H9 (cell line): ENCODE results near the gene GTF2A1. TPM values are rescaled to one million over a fixed set of nuclear protein-coding genes. Genes with fewer than 3 reads are reported as not detected.

Experiments used
- DNase-seq: peaks from one replicate; pipeline ENCODE4 v3.0.0-alpha.2; 2017
- H2AFZ ChIP-seq: one replicate; pipeline ENCODE4 v1.6.1; 2013; ENCODE audit warnings: mild to moderate bottlenecking, low read length, control low read depth, moderate library complexity
- H2AK5ac ChIP-seq: 2 replicates; pipeline ENCODE4 v1.6.1; 2013; ENCODE audit warnings: low read length, control low read depth, mixed read lengths; ENCODE audit not compliant: insufficient read length
- H2BK120ac ChIP-seq: one replicate; pipeline ENCODE4 v1.6.1; 2013; ENCODE audit warnings: low read depth, mild to moderate bottlenecking, low read length, control low read depth, inconsistent platforms; ENCODE audit not compliant: poor library complexity, severe bottlenecking
- H2BK12ac ChIP-seq: 2 replicates; pipeline ENCODE4 v1.6.1; 2013; ENCODE audit warnings: low read length, control low read depth, mixed read lengths, low read depth; ENCODE audit not compliant: insufficient read length
- H2BK15ac ChIP-seq: 2 replicates; pipeline ENCODE4 v1.6.1; 2013; ENCODE audit warnings: low read depth, low read length, control low read depth
- H2BK20ac ChIP-seq: one replicate; pipeline ENCODE4 v1.6.1; 2013; ENCODE audit warnings: low read depth, mild to moderate bottlenecking, low read length, control low read depth, inconsistent platforms; ENCODE audit not compliant: poor library complexity, severe bottlenecking
- H2BK5ac ChIP-seq: 2 replicates; pipeline ENCODE4 v1.6.1; 2013; ENCODE audit warnings: low read length, control low read depth, mixed read lengths; ENCODE audit not compliant: insufficient read length
- H3K14ac ChIP-seq: 2 replicates; pipeline ENCODE4 v1.6.1; 2013; ENCODE audit warnings: low read length, control low read depth; ENCODE audit not compliant: insufficient read depth
- H3K18ac ChIP-seq: 2 replicates; pipeline ENCODE4 v1.6.1; 2013; ENCODE audit warnings: low read depth, mild to moderate bottlenecking, mixed read lengths, low read length, control low read depth; ENCODE audit not compliant: insufficient read length
- H3K23ac ChIP-seq: 2 replicates; pipeline ENCODE4 v1.6.1; 2013; ENCODE audit warnings: low read length, control low read depth, mixed read lengths, low read depth; ENCODE audit not compliant: insufficient read length
- H3K23me2 ChIP-seq: 2 replicates; pipeline ENCODE4 v1.6.1; 2013; ENCODE audit warnings: low read depth, mild to moderate bottlenecking, mixed read lengths, low read length, control low read depth; ENCODE audit not compliant: insufficient read length, poor library complexity, severe bottlenecking
- H3K27ac ChIP-seq: 2 replicates; pipeline ENCODE4 v1.5.1; 2013; ENCODE audit warnings: low read length, control low read depth, mixed read lengths, low read depth; ENCODE audit not compliant: insufficient read length
- H3K27me3 ChIP-seq: 2 replicates; pipeline ENCODE4 v1.6.1; 2013; ENCODE audit warnings: low read length, control low read depth, inconsistent platforms; ENCODE audit not compliant: insufficient read depth
- H3K4ac ChIP-seq: 2 replicates; pipeline ENCODE4 v1.6.1; 2013; ENCODE audit warnings: low read depth, mild to moderate bottlenecking, control low read depth, inconsistent platforms, low read length, moderate library complexity
- H3K4me1 ChIP-seq: 2 replicates; pipeline ENCODE4 v1.6.1; 2013; ENCODE audit warnings: low read length, control low read depth, inconsistent platforms; ENCODE audit not compliant: insufficient read depth
- H3K4me2 ChIP-seq: 2 replicates; pipeline ENCODE4 v1.6.1; 2013; ENCODE audit warnings: low read length, control low read depth, mixed read lengths; ENCODE audit not compliant: insufficient read length, insufficient read depth
- H3K56ac ChIP-seq: 2 replicates; pipeline ENCODE4 v1.6.1; 2013; ENCODE audit warnings: low read depth, mild to moderate bottlenecking, mixed read lengths, low read length, control low read depth; ENCODE audit not compliant: insufficient read length
- H3K79me1 ChIP-seq: 2 replicates; pipeline ENCODE4 v1.6.1; 2013; ENCODE audit warnings: low read depth, mild to moderate bottlenecking, moderate library complexity, low read length, control low read depth, inconsistent platforms; ENCODE audit not compliant: insufficient read depth, poor library complexity, severe bottlenecking
- H3K79me2 ChIP-seq: 2 replicates; pipeline ENCODE4 v1.6.1; 2013; ENCODE audit warnings: low read length, control low read depth, inconsistent platforms; ENCODE audit not compliant: insufficient read depth
- H3K9ac ChIP-seq: 2 replicates; pipeline ENCODE4 v1.6.1; 2013; ENCODE audit warnings: low read length, control low read depth, mixed read lengths; ENCODE audit not compliant: insufficient read length; ENCODE audit errors: extremely low read depth
- H3K9me3 ChIP-seq: one replicate; pipeline ENCODE4 v1.6.1; 2013; ENCODE audit warnings: low read depth, low read length, inconsistent platforms; ENCODE audit not compliant: control insufficient read depth
- H3T11ph ChIP-seq: one replicate; pipeline ENCODE4 v1.6.1; 2013; ENCODE audit warnings: mild to moderate bottlenecking, low read length, control low read depth, inconsistent platforms
- H4K20me1 ChIP-seq: one replicate; pipeline ENCODE4 v1.6.1; 2013; ENCODE audit not compliant: control insufficient read depth, insufficient read length, insufficient read depth
- H4K5ac ChIP-seq: 2 replicates; pipeline ENCODE4 v1.6.1; 2013; ENCODE audit warnings: low read depth, mild to moderate bottlenecking, mixed read lengths, low read length, control low read depth; ENCODE audit not compliant: insufficient read length
- H4K8ac ChIP-seq: replicated peaks from 2 replicates; pipeline ENCODE4 v1.6.1; 2013; ENCODE audit warnings: low read length, control low read depth, mixed read lengths, low read depth; ENCODE audit not compliant: insufficient read length
- H4K91ac ChIP-seq: 2 replicates; pipeline ENCODE4 v1.6.1; 2013; ENCODE audit warnings: low read depth, mild to moderate bottlenecking, moderate library complexity, mixed read lengths, low read length, control low read depth; ENCODE audit not compliant: insufficient read length
- H3K27ac Mint-ChIP-seq, 3 experiments: 2 replicates in 2 of 3; 3 replicates in 1 of 3; pipeline ENCODE4 v1.8.0; 2020 to 2021; ENCODE audit warnings: mixed read lengths in 3 of 3, mild to moderate bottlenecking in 1 of 3, moderate library complexity in 1 of 3
- H3K27me3 Mint-ChIP-seq: 2 replicates; pipeline ENCODE4 v1.8.0; 2021; ENCODE audit warnings: low read depth, mild to moderate bottlenecking, moderate library complexity, mixed read lengths
- H3K36me3 Mint-ChIP-seq, 3 experiments: 2 replicates in 2 of 3; 3 replicates in 1 of 3; pipeline ENCODE4 v1.8.0; 2020 to 2021; ENCODE audit warnings: low read depth in 3 of 3, mixed read lengths in 3 of 3; ENCODE audit not compliant: insufficient read depth in 1 of 3
- H3K4me1 Mint-ChIP-seq, 2 experiments: 2 replicates each; pipeline ENCODE4 v1.8.0; 2020; ENCODE audit warnings: mixed read lengths in 2 of 2
- H3K4me3 Mint-ChIP-seq, 2 experiments: 2 replicates in 1 of 2; 3 replicates in 1 of 2; pipeline ENCODE4 v1.8.0; 2020 to 2021; ENCODE audit warnings: mild to moderate bottlenecking in 2 of 2, mixed read lengths in 2 of 2, moderate library complexity in 1 of 2
- H3K9me3 Mint-ChIP-seq, 2 experiments: 2 replicates in 1 of 2; 3 replicates in 1 of 2; pipeline ENCODE4 v1.8.0; 2020; ENCODE audit warnings: mild to moderate bottlenecking in 2 of 2, mixed read lengths in 2 of 2, moderate library complexity in 1 of 2
- CTCF ChIP-seq: fragments of 200-600 bp; sonication (generic); conservative IDR thresholded peaks from 3 replicates; pipeline ENCODE4 v1.8.0; 2021; ENCODE audit warnings: antibody characterized with exemption, mild to moderate bottlenecking
- total RNA-seq: library from RNA; stranded (reverse); gene quantifications from 2 replicates; pipeline ENCODE4 v1.2.1, GENCODE V29; 2021

Gene GTF2A1
- total RNA-seq, 1 experiment from 2014 or later, result 43.0 TPM

- no peaks in the 10 kb centered on the region for H4K20me1 ChIP-seq
- H2BK120ac ChIP-seq, result no peak overlapping the region
- Mint-ChIP-seq H3K36me3 (peaks cover 0 to 5% (median 2%) of the 10 kb centered on the region in 3 experiments; a peak in 3 of 7 replicates), H3K27me3 (no peaks in the 10 kb centered on the region; the same call in 1 of the 2 replicates), H3K4me3 (no peak overlapping the region), H3K9me3 (peaks cover 7 to 17% of the 10 kb centered on the region in 2 experiments; a peak in 4 of 5 replicates), H3K27ac (no peak overlapping the region), H3K4me1 (peaks cover 12 to 16% of the 10 kb centered on the region in 2 experiments)
- H3K14ac ChIP-seq, result no peak overlapping the region
- H3K56ac ChIP-seq, result no peak overlapping the region
- DNase-seq, result no peak
- TF ChIP-seq CTCF, result no peak
- H3K79me1 ChIP-seq, result no peaks in the 10 kb centered on the region
- H4K8ac ChIP-seq, result no peak overlapping the region
- no peak overlapping the region for H2BK12ac ChIP-seq
- H3K27ac ChIP-seq, result no peak overlapping the region
- H3T11ph ChIP-seq, result no peak overlapping the region
- H2AFZ ChIP-seq, result peak overlapping the region; percentile 37
- no peak overlapping the region for H3K9ac ChIP-seq
- H3K4me1 ChIP-seq, result peaks cover 4% of the 10 kb centered on the region; the same call in 1 of the 2 replicates
- H2BK15ac ChIP-seq, result no peak overlapping the region
- no peak overlapping the region for H4K91ac ChIP-seq
- no peak overlapping the region for H3K23ac ChIP-seq
- H3K9me3 ChIP-seq, result no peaks in the 10 kb centered on the region
- no peak overlapping the region for H3K4ac ChIP-seq
- H3K23me2 ChIP-seq, result no peaks in the 10 kb centered on the region
- H2BK20ac ChIP-seq, result no peak overlapping the region
- no peak overlapping the region for H4K5ac ChIP-seq
- H2BK5ac ChIP-seq, result no peak overlapping the region
- H3K4me2 ChIP-seq, result no peak overlapping the region
- H3K79me2 ChIP-seq, result no peaks in the 10 kb centered on the region
- H3K18ac ChIP-seq, result no peak overlapping the region
- H3K27me3 ChIP-seq, result no peaks in the 10 kb centered on the region
- no peak overlapping the region for H2AK5ac ChIP-seq
Measured at GRCh38 chr14:81234278-81234677, 13.5 kb upstream of the GTF2A1 start.
